A172 (cell line): ENCODE data around the gene UBN2. TPM values are rescaled to one million over a fixed set of nuclear protein-coding genes. Genes with fewer than 3 reads are reported as not detected.

ENCODE experiments used
- DNase-seq: peaks from one replicate; pipeline ENCODE4 v3.0.0-alpha.2; 2015; ENCODE audit warnings: low spot score
- total RNA-seq: library from RNA; depleted of rRNA; stranded (reverse); fragments of >200 nt; shearing (Covaris generic); gene quantifications from 2 replicates; pipeline ENCODE4 v1.2.3, GENCODE V29; 2014; rRNA removed

Gene UBN2
- total RNA-seq, 1 experiment from 2014 or later: 2.8 TPM

- no peak for DNase-seq
Measured at GRCh38 chr7:139345042-139345441, 114.0 kb downstream of the UBN2 start.

GRCh38 chr7:139351027-139351426, 120.0 kb downstream of the UBN2 start:
- no peak for DNase-seq

- DNase-seq: no peak
Measured at GRCh38 chr7:139354729-139355128, 123.7 kb downstream of the UBN2 start.

- DNase-seq: no peak
Measured at GRCh38 chr7:139355320-139355719, 124.3 kb downstream of the UBN2 start.

Other genes with a start within 250 kb of the UBN2 start
- gene KIAA1549, start 249.8 kb upstream of the UBN2 start, total RNA-seq: 2.2 and 2.4 TPM in 2 replicates
- gene ZC3HAV1L, start 195.2 kb upstream of the UBN2 start, total RNA-seq: not detected in 2 replicates
- 20.7 and 25.4 TPM in 2 replicates for gene ZC3HAV1, start 121.5 kb upstream of the UBN2 start, total RNA-seq
- gene FMC1, start 110.1 kb downstream of the UBN2 start, total RNA-seq: 4.9 and 7.5 TPM in 2 replicates
- gene LUC7L2, start 128.7 kb downstream of the UBN2 start, total RNA-seq: 63.1 and 77.4 TPM in 2 replicates